ENCODE measurements around the gene DEFB119. TPM values are rescaled to one million over a fixed set of nuclear protein-coding genes. Genes with fewer than 3 reads are reported as not detected.
"Not testable (repeated sequence)": the region's sequence is repeated elsewhere in the genome, so short reads cannot be mapped to it uniquely, and the experiment has no call there.

DEFB119 gene
- 100 to 1,000 TPM in 1 of 2 donors, not detected in 1; 672 TPM for total RNA-seq

DNA sequence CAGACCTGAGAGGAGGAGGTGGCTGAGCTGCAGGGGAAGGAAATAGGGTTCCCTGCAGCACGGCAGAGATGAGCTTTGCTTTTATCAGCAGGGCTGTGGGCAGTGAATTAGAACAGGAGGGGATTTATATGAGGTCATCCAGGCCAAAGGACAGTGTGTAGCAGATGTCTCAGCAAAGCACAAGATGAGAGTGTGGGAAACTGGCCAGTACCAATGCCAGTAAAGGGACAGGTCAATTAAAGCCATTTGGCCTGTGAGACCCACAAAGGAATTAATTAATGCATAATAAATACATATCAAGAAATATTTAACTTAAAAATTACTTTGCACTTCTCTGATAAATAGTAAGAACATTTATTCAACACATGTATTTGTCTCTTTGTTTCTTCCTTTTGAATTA, at the start of gene DEFB119:
Gene DEFB119, minus strand, starts transcription at position 101 of the 400 bp plus-strand sequence. CDS start 107 bp downstream, outside the sequence.
- Histone ChIP-seq H3K4me1 (replicated peaks) (no peaks in the 10 kb centered on the region), H3K4me3 (no peak within 1 kb of the TSS), H3K27ac (no peak within 1 kb of the TSS), H3K9me3 (no peaks in the 10 kb centered on the region), H3K36me3 (no peaks in the 10 kb centered on the region), H3K27me3 (replicated peaks; ENCODE audit: insufficient read depth) (no peaks in the 10 kb centered on the region)
- intact Hi-C loops (cut with DNase I): no loop called here
- no peak for DNase-seq (ENCODE audit: low spot score)
- WGBS: 43% methylated on average over 1 of the region's 1 CpG
- TF ChIP-seq, protein P1, sequence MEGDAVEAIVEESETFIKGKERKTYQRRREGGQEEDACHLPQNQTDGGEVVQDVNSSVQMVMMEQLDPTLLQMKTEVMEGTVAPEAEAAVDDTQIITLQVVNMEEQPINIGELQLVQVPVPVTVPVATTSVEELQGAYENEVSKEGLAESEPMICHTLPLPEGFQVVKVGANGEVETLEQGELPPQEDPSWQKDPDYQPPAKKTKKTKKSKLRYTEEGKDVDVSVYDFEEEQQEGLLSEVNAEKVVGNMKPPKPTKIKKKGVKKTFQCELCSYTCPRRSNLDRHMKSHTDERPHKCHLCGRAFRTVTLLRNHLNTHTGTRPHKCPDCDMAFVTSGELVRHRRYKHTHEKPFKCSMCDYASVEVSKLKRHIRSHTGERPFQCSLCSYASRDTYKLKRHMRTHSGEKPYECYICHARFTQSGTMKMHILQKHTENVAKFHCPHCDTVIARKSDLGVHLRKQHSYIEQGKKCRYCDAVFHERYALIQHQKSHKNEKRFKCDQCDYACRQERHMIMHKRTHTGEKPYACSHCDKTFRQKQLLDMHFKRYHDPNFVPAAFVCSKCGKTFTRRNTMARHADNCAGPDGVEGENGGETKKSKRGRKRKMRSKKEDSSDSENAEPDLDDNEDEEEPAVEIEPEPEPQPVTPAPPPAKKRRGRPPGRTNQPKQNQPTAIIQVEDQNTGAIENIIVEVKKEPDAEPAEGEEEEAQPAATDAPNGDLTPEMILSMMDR (IDR thresholded peaks at IDR 0.05): no peak
- TF ChIP-seq POLR2A (IDR thresholded peaks at IDR 0.05): no peak
- TF ChIP-seq POLR2AphosphoS5 (IDR thresholded peaks at IDR 0.05): no peak

DNA sequence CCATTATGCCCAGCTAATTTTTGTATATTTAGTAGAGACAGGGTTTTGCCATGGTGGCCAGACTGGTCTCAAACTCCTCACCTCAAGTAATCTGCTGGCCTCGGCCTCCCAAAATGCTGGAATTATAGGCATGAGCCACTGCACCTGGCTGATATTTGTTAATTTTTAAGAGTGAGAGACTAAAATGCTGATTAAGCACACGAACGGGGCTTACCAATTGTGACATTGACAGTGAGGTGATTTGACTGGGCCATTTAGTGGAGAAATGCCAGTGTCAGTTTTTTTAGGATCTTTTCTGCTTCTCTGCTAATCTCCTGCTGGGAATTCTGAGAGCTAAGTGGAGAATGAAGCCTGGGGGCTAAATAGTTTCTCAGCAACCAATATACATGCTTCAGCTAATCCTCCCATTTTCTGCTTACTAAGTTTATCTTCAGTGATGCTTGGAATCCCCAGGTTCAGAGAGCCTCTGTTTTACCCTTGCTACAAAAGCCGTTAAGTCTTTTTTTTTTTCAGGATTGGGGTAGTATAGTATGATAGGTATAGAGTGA, 40.3 kb upstream of the DEFB119 start:
- WGBS: 71% methylated on average over 4 of the region's 4 CpGs
- Histone ChIP-seq H3K4me1 (replicated peaks) (no peaks in the 10 kb centered on the region), H3K9me3 (no peaks in the 10 kb centered on the region)

DNA sequence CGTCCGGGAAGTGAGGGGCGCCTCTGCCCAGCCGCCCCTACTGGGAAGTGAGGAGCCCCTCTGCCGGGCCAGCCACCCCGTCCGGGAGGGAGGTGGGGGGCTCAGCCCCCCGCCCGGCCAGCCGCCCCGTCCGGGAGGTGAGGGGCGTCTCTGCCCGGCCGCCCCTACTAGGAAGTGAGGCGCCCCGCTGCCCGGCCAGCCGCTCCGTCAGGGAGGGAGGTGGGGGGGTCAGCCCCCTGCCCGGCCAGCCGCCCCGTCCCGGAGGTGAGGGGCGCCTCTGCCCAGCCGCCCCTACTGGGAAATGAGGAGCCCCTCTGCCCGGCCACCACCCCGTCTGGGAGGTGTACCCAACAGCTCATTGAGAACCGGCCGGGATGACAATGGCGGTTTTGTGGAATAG, 37.2 kb upstream of the DEFB119 start:
- H3K27ac ChIP-seq; H3K36me3 ChIP-seq; H3K9me3 ChIP-seq; DNase-seq (ENCODE audit: low spot score); intact Hi-C loops (cut with DNase I); H3K4me1 ChIP-seq (replicated peaks); H3K27me3 ChIP-seq (replicated peaks; ENCODE audit: insufficient read depth); H3K4me3 ChIP-seq: not testable (repeated sequence)
- WGBS: 93% methylated on average over 25 of the region's 31 CpGs

More for the DNA sequence above, 40.3 kb upstream of the DEFB119 start:
- Histone ChIP-seq H3K27me3 (replicated peaks; ENCODE audit: insufficient read depth) (no peaks in the 10 kb centered on the region), H3K27ac (no peak overlapping the region), H3K4me3 (no peak overlapping the region), H3K36me3 (no peaks in the 10 kb centered on the region)
- intact Hi-C loops (cut with DNase I): no loop called here
- DNase-seq (ENCODE audit: low spot score): no peak
- TF ChIP-seq POLR2A (IDR thresholded peaks at IDR 0.05) (no peak), POLR2AphosphoS5 (IDR thresholded peaks at IDR 0.05) (no peak)
- TF ChIP-seq, protein P1 (IDR thresholded peaks at IDR 0.05): no peak

GRCh38 chr20:31426891-31427551, 36.6 kb upstream of the DEFB119 start:
- H3K9me3 ChIP-seq; H3K27ac ChIP-seq; H3K36me3 ChIP-seq; intact Hi-C loops (cut with DNase I); H3K4me1 ChIP-seq (replicated peaks); DNase-seq (ENCODE audit: low spot score); H3K4me3 ChIP-seq; H3K27me3 ChIP-seq (replicated peaks; ENCODE audit: insufficient read depth): not testable (repeated sequence)
- WGBS: 94% methylated on average over 14 of the region's 48 CpGs

- intact Hi-C loops (cut with DNase I): no loop called here
Observed at GRCh38 chr20:31425797-31426196, 35.4 kb upstream of the DEFB119 start.

More at GRCh38 chr20:31425797-31426196, 35.4 kb upstream of the DEFB119 start:
- TF ChIP-seq POLR2AphosphoS5 (IDR thresholded peaks at IDR 0.05) (no peak), POLR2A (IDR thresholded peaks at IDR 0.05) (no peak)
- TF ChIP-seq, protein P1 (IDR thresholded peaks at IDR 0.05): no peak
- H3K4me3 ChIP-seq: no peak overlapping the region
- H3K36me3 ChIP-seq: no peaks in the 10 kb centered on the region
- no peaks in the 10 kb centered on the region for H3K4me1 ChIP-seq (replicated peaks)
- no peak overlapping the region for H3K27ac ChIP-seq
- H3K9me3 ChIP-seq: no peaks in the 10 kb centered on the region
- no peaks in the 10 kb centered on the region for H3K27me3 ChIP-seq (replicated peaks; ENCODE audit: insufficient read depth)
- no peak for DNase-seq (ENCODE audit: low spot score)
